Inflammatory macrophage treated with lipopolysaccharide for 1 hour (primary cell): Measurements from ENCODE around the gene MBP.

Experiments used
- DNase-seq, 2 donors: peaks; one replicate each; pipeline ENCODE4 v3.0.0-alpha.2; 2020 to 2022

MBP gene

DNA sequence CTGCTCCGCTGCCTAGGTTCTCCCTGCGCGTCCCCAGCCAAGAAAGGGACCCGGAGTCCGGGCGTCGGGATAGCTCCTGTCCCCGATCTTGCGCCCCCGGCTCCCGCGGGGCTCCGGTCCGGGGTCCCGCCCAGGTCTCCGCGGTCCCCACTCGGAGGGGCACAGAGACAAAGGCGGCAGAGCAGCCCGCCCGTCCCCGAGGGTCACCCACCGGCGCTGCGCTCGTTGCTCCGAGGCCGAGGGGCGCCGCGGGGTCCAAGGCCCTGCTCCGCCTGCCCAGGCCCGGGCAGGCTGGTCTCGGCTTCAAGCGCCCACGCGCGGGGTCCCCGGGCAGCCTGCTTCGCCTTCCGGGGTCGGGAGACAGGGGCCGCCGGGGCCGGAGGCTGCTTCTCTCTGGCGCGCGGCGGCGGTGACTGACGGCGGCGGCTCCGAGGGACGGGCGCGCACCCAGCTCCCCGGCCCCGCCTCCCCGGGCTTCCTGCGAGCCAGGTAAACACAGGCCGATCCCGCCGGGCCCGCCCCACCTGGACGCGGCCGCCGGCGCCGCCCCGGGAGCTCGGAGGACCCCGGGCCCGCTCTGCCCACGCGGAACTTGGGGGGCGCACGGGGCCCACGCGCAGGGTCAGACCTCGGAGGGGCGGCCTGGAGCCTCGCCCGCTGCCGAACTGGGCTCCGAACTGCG, at the start of gene MBP:
MBP (minus strand) TSS at position 415 of the 682 bp plus-strand sequence. CDS start 27,522 bp downstream, outside the sequence.
- DNase-seq: peak in 1 of 2 donors; percentile 34

- peak; percentile 30 to 31 for DNase-seq
Observed at GRCh38 chr18:77181950-77182707, 49.5 kb upstream of the MBP start.

GRCh38 chr18:77178559-77178958, 46.0 kb upstream of the MBP start:
- peak; percentile 69 to 72 for DNase-seq

DNA sequence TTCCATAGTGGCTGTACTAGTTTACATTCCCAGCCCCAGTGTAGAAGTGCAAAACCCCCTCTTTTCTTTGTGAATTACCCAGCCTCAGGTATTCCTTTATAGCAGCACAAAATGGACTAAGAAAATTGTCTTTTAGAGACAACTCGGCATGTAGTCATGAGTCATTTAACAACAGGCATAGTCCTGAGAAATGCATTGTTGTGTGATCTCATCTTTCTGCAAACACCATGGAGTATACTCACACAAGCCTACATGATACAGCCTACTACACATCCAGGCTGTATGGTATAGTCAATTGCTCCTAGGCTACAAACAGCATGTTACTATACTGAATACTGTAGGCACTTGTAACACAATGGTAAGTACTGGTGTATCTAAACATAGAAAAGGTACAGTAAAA, 44.4 kb upstream of the MBP start:
- no peak for DNase-seq

- DNase-seq: no peak
Observed at GRCh38 chr18:77173275-77174030, 40.9 kb upstream of the MBP start.

DNA sequence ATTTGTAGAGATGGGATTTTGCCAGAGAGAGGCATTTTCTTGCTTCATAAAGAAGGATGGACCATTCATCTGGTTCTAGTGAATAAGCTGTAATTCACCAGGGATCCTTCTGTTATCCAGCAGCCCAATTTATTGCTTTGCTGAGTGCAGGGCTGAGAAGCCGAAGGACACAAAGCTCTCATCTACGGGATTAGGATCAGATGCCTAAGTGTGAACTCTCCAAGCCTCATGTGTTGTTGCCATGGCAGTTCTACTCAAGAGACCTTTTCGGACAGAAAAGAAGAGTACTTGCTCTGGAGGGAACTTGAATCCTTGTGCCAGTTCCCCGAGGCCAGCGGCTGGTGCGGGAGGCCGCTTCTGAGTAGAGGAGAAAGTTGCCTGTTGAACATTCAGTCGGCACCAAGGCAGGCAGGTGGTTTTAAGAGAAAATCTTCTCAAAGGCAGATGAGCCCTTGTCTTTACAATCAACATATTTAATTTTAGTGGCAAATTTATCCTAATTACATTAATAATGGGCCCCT, 38.4 kb upstream of the MBP start:
- no peak for DNase-seq

GRCh38 chr18:77168811-77169311, 36.3 kb upstream of the MBP start:
- no peak for DNase-seq

GRCh38 chr18:77167251-77167650, 34.7 kb upstream of the MBP start:
- no peak for DNase-seq

DNA sequence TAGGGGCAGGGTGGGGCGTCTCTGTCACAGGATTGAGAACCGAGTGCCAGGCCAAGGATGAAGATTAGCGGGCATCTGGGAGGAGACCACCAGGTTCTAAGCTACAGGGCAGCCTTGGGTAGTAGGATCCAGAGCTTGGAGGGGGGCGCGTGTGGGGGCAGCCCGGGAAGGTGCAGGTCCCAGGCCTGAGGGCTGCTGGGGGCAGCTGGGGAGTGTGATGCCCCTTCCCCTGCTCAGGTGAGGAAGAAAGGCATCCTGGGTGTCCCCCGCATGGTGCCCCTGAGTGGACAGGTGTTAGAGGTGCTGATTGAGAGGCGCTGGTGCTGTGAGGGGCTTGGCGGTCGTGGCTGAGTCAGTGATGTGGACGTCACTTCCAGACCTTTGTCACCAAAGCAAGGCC, 33.9 kb upstream of the MBP start:
- no peak for DNase-seq

GRCh38 chr18:77165503-77166188, 33.1 kb upstream of the MBP start:
- no peak for DNase-seq

DNA sequence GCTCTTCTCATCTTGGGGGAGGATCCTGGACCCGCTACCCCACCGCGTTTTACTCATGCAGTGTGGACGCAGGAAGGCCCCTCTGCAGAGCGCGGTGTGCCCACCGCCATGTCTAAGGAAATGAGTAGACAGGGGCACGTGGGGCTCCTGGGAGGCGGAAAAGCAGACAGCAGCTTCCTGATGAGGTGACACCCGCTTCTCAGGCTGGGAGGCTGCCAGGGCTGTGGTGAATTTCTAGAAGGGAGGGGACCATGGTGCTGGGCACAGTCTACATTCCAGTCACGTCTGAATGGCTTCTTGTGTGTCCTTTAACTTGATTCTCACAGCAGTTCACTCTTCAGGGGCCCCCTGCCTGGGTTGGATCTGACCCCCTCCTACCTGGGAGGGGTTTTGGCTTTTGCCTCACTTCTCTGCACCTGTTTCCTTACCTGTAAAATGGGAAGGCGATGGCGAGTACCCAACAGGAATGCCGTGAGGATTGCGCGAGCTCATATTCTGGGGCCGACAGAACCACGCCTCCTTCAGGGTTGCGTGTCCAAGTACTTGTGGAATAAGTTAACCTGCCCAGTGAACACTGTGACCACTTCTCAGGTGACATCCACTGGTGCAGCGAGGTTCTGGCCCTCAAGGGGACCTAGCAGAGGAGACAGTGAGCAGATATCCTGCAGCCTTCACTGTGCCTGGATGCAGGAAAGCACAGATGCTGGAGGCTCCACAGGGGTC, 32.3 kb upstream of the MBP start:
- no peak for DNase-seq

DNA sequence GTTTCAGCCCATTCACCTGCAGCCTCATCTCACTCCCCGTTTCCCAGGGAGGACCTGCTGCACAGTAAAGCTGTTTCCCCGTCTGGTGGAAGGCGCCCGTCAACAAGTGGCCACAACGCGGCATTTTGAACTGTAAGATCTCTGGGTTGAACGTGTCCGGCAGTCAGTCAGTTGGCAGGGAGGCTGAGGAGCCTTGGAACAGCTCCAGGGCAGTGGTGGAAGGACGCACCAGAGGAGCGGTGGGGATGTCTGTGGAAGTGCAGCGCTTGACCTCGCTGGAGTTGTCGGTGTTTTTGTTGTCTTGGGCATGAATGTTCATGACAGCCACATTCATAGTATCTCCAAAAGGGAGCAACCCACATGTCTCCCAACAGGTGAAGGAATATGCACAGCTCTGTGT, 31.4 kb upstream of the MBP start:
- DNase-seq: no peak

DNA sequence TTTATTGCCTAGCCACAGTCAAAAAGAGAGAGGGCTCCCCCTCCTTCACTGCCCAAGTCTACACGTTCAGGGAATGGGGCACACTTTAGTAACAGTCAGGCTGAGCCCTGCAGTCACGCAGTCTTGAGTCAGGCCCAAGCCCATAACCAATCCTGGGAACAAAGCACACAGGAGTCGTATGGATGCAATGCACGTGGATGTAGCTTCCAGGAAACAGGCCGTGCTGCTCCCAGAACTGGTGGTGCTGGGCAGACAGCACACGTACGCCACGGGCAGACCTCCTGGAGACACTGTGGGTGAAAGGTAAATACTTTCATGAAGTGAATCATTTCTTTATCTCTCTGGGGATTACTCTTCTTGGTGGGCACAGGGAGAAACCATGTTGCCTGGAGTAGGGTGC, 30.0 kb upstream of the MBP start:
- no peak for DNase-seq

DNA sequence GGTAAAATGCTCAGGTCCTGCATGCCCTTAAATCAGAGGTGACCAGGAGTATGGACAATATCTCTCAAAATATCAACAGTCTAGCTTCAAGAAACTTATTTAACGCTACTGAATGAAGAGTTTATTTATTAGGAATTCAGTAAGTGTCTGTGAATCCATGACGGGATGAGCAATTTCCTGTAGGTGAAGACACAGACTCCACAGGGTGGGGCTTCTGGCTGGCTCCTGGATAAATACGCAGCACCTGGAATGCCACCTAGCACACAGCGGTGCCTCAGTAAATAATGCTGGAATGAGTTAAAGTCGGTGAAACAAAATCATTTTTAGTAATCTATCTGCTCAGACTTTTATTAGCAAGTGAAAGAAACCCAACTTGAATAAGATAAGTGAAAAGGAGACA, 29.4 kb upstream of the MBP start:
- DNase-seq: no peak

- peak; percentile 48 to 69 for DNase-seq
Observed at GRCh38 chr18:77161383-77161782, 28.8 kb upstream of the MBP start.

- peak; percentile 81 to 83 for DNase-seq
Observed at GRCh38 chr18:77160515-77160914, 27.9 kb upstream of the MBP start.

GRCh38 chr18:77157312-77157711, 24.7 kb upstream of the MBP start:
- DNase-seq: no peak

DNA sequence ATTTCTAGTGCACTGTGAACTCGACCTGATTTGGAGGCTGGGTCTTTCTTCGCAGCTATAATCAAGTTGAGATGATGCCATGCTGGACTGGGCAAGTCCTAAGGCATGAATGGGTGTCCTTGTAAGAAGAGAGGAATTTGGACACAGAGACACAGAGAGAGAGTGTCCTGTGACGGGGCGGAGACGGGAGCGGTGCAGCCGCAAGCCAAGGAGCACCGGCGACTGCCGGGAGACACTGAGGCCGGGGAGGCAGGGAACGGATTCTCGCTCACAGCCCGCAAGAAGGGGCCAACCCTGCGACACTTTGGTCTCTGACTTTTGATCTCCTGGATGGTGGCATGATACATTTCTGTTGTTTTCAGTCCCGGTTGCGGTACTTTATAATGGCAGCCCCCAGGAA, 22.4 kb upstream of the MBP start:
- no peak for DNase-seq

- no peak for DNase-seq
Observed at GRCh38 chr18:77153404-77153803, 20.8 kb upstream of the MBP start.

GRCh38 chr18:77151772-77152520, 19.4 kb upstream of the MBP start:
- DNase-seq: no peak
